ENCODE data around the gene STAM2.

The STAM2 gene

GRCh38 chr2:152071518-152071917 is 104.0 kb downstream of the STAM2 start:
- no peaks in the 10 kb centered on the region for H3K36me3 ChIP-seq (ENCODE audit: insufficient read depth)
- no peak overlapping the region for H2AFZ ChIP-seq (ENCODE audit: low read depth)
- no peaks in the 10 kb centered on the region for H3K27me3 ChIP-seq (ENCODE audit: insufficient read depth, low read depth)
- no peak overlapping the region for H3K27ac ChIP-seq
- no peak for TF ChIP-seq CTCF (conservative IDR thresholded peaks at IDR 0.05; ENCODE audit: low read depth, low read length)
- H3K4me2 ChIP-seq, result no peak overlapping the region
- H3K79me2 ChIP-seq (ENCODE audit: insufficient read depth, low read depth), result no peaks in the 10 kb centered on the region
- H4K20me1 ChIP-seq (ENCODE audit: insufficient read depth), result no peaks in the 10 kb centered on the region
- H3K4me1 ChIP-seq (ENCODE audit: low read depth, poor library complexity, severe bottlenecking), result no peaks in the 10 kb centered on the region
- no peak overlapping the region for H3K9ac ChIP-seq
- H3K4me3 ChIP-seq (IDR thresholded peaks at IDR 0.05; ENCODE audit: insufficient read depth, low read depth, low read length), result no peak overlapping the region

DNA sequence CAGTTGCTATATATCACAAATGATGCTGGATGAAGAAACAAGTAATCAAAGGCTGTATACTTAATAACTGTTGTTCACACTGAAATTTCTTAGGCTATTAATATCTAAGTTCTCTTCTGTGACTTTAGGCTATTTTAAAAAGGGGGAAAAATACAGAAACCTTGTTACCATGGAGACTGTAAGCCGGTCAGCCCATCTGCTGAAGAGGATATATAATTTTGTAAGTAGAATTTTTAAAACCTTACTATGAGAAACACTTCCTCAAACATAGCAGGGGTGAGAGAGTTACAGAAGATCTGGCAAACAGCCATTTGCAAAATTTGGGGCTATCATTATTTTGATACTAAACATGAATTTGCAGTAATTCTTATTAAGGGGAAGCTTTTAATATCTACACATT is 104.5 kb downstream of the STAM2 start:
- Histone ChIP-seq H3K4me1 (ENCODE audit: low read depth, poor library complexity, severe bottlenecking) (no peaks in the 10 kb centered on the region), H3K4me2 (no peak overlapping the region), H3K36me3 (ENCODE audit: insufficient read depth) (no peaks in the 10 kb centered on the region), H4K20me1 (ENCODE audit: insufficient read depth) (no peaks in the 10 kb centered on the region), H3K9ac (no peak overlapping the region), H3K79me2 (ENCODE audit: insufficient read depth, low read depth) (no peaks in the 10 kb centered on the region), H3K4me3 (IDR thresholded peaks at IDR 0.05; ENCODE audit: insufficient read depth, low read depth, low read length) (no peak overlapping the region), H2AFZ (ENCODE audit: low read depth) (no peak overlapping the region), H3K27me3 (ENCODE audit: insufficient read depth, low read depth) (no peaks in the 10 kb centered on the region), H3K27ac (no peak overlapping the region)
- TF ChIP-seq CTCF (conservative IDR thresholded peaks at IDR 0.05; ENCODE audit: low read depth, low read length), result no peak

DNA sequence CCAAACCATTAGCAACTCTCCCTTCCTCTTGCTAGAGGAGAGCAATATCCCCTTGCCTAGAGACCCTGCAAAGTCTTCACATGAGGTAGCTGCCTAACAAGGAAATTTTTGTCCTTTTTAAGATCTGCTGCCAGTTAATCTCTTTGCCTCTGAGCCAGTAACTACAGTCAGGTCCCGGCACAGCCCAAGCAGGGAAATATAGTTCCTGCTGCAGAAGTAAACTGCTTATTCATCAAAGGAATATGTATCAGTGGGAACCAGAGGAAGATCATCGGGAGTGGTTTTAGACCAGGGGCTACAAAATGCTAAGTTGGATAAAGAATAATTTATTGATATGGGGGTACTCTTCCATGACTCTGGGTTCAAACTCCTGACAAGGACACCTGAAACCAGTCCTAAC is 107.3 kb downstream of the STAM2 start:
- Histone ChIP-seq H3K27ac (no peak overlapping the region), H3K27me3 (ENCODE audit: insufficient read depth, low read depth) (no peaks in the 10 kb centered on the region), H3K4me3 (IDR thresholded peaks at IDR 0.05; ENCODE audit: insufficient read depth, low read depth, low read length) (no peak overlapping the region), H3K9ac (no peak overlapping the region), H3K36me3 (ENCODE audit: insufficient read depth) (no peaks in the 10 kb centered on the region), H3K4me1 (ENCODE audit: low read depth, poor library complexity, severe bottlenecking) (no peaks in the 10 kb centered on the region), H4K20me1 (ENCODE audit: insufficient read depth) (no peaks in the 10 kb centered on the region), H3K4me2 (no peak overlapping the region), H2AFZ (ENCODE audit: low read depth) (no peak overlapping the region), H3K79me2 (ENCODE audit: insufficient read depth, low read depth) (no peaks in the 10 kb centered on the region)
- TF ChIP-seq CTCF (conservative IDR thresholded peaks at IDR 0.05; ENCODE audit: low read depth, low read length), result no peak

DNA sequence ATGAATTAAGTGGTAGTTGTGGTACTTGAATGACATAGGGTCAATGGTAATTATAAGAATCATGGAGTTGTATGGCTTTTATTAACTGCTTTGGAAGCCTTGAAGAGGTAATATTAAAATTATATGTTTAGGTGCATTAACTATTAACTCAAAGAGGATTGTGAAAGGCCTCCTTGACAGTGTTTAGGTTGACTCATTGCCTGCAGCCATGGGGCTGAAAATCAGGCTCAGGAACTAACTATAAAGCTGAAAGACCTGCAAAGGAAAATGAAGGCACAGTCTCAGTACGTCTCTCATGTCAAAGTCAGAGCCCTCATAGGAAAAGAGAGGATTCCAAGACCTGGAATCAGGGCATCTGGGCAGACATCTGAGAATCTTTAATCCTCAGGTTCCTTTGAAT is 107.7 kb downstream of the STAM2 start:
- Histone ChIP-seq H3K27ac (no peak overlapping the region), H3K4me2 (no peak overlapping the region), H3K27me3 (ENCODE audit: insufficient read depth, low read depth) (no peaks in the 10 kb centered on the region), H3K4me1 (ENCODE audit: low read depth, poor library complexity, severe bottlenecking) (no peaks in the 10 kb centered on the region), H3K9ac (no peak overlapping the region), H2AFZ (ENCODE audit: low read depth) (no peak overlapping the region), H3K36me3 (ENCODE audit: insufficient read depth) (no peaks in the 10 kb centered on the region), H4K20me1 (ENCODE audit: insufficient read depth) (no peaks in the 10 kb centered on the region), H3K4me3 (IDR thresholded peaks at IDR 0.05; ENCODE audit: insufficient read depth, low read depth, low read length) (no peak overlapping the region), H3K79me2 (ENCODE audit: insufficient read depth, low read depth) (no peaks in the 10 kb centered on the region)
- no peak for TF ChIP-seq CTCF (conservative IDR thresholded peaks at IDR 0.05; ENCODE audit: low read depth, low read length)
